Loucy (cell line): ENCODE data around the gene CCDC191.

Source experiments
- H2AFZ ChIP-seq: fragments of 200-600 bp; sonication (generic); 2 replicates; pipeline ENCODE4 v1.6.0; 2016; ENCODE audit warnings: antibody characterized with exemption, mild to moderate bottlenecking, low read length, moderate library complexity
- H3F3A ChIP-seq: fragments of 200-600 bp; 2 replicates; pipeline ENCODE4 v1.6.0; 2016; ENCODE audit warnings: antibody characterized with exemption, low read depth, mild to moderate bottlenecking
- H3K27me3 ChIP-seq: fragments of 200-600 bp; sonication (generic); 2 replicates; pipeline ENCODE4 v1.6.1; 2014; ENCODE audit warnings: low read length, mild to moderate bottlenecking; ENCODE audit not compliant: insufficient read depth, poor library complexity, severe bottlenecking
- H3K36me3 ChIP-seq: fragments of 200-600 bp; sonication (generic); 2 replicates; pipeline ENCODE4 v1.6.1; 2016; ENCODE audit warnings: low read length; ENCODE audit not compliant: insufficient read depth
- H3K4me1 ChIP-seq: fragments of 200-600 bp; sonication (generic); 2 replicates; pipeline ENCODE4 v1.5.1; 2014; ENCODE audit warnings: low read length, mild to moderate bottlenecking; ENCODE audit not compliant: insufficient read depth, poor library complexity, severe bottlenecking
- H3K4me2 ChIP-seq: fragments of 200-600 bp; sonication (generic); 2 replicates; pipeline ENCODE4 v1.6.0; 2014; ENCODE audit warnings: antibody characterized with exemption, low read length, low read depth, mild to moderate bottlenecking; ENCODE audit not compliant: poor library complexity, severe bottlenecking
- H3K4me3 ChIP-seq: fragments of 200-600 bp; sonication (generic); 2 replicates; pipeline ENCODE4 v1.5.1; 2014; ENCODE audit warnings: low read length, mild to moderate bottlenecking, mixed read lengths; ENCODE audit not compliant: poor library complexity, severe bottlenecking
- H3K79me2 ChIP-seq: fragments of 200-600 bp; sonication (generic); 2 replicates; pipeline ENCODE4 v1.6.1; 2014; ENCODE audit warnings: low read length; ENCODE audit not compliant: insufficient read depth
- H3K9ac ChIP-seq: fragments of 200-600 bp; sonication (generic); 2 replicates; pipeline ENCODE4 v1.6.0; 2014; ENCODE audit warnings: mild to moderate bottlenecking, low read depth, low read length, moderate library complexity; ENCODE audit not compliant: poor library complexity, severe bottlenecking
- H3K9me2 ChIP-seq: fragments of 200-600 bp; sonication (generic); replicated peaks from 2 replicates; pipeline ENCODE4 v1.6.1; 2016; ENCODE audit warnings: low read depth, low read length, mixed read lengths
- H3K9me3 ChIP-seq: fragments of 200-600 bp; sonication (generic); 2 replicates; pipeline ENCODE4 v1.6.1; 2014; ENCODE audit warnings: mild to moderate bottlenecking, antibody characterized with exemption, low read length, low read depth; ENCODE audit not compliant: insufficient read depth
- H4K20me1 ChIP-seq: fragments of 200-600 bp; sonication (generic); 2 replicates; pipeline ENCODE4 v1.6.0; 2014; ENCODE audit warnings: antibody characterized with exemption, low read length, mild to moderate bottlenecking; ENCODE audit not compliant: insufficient read depth, poor library complexity, severe bottlenecking
- CTCF ChIP-seq: fragments of 200-600 bp; sonication (generic); conservative IDR thresholded peaks from 2 replicates; pipeline ENCODE4 v1.5.1; 2014; ENCODE audit warnings: mild to moderate bottlenecking, antibody characterized with exemption, low read length
- EZH2phosphoT487 ChIP-seq: fragments of 200-600 bp; IDR thresholded peaks from 2 replicates; pipeline ENCODE4 v1.6.1; 2018; ENCODE audit warnings: antibody characterized with exemption, mild to moderate bottlenecking, moderate library complexity, borderline replicate concordance

Gene CCDC191

GRCh38 chr3:114093596-114093995 lies 37.3 kb upstream of the CCDC191 start:
- Histone ChIP-seq H3K27me3 (no peaks in the 10 kb centered on the region), H3K9me2 (no peaks in the 10 kb centered on the region), H3K4me1 (peaks cover 9% of the 10 kb centered on the region), H3K9ac (no peak overlapping the region), H3K9me3 (no peaks in the 10 kb centered on the region), H4K20me1 (no peaks in the 10 kb centered on the region), H3K36me3 (no peaks in the 10 kb centered on the region), H3K79me2 (no peaks in the 10 kb centered on the region), H3K4me2 (no peak overlapping the region), H3F3A (no peaks in the 10 kb centered on the region), H3K4me3 (no peak overlapping the region), H2AFZ (no peak overlapping the region)
- TF ChIP-seq CTCF (no peak), EZH2phosphoT487 (no peak)

GRCh38 chr3:114093016-114093380 lies 36.7 kb upstream of the CCDC191 start:
- Histone ChIP-seq H3K9me2 (no peaks in the 10 kb centered on the region), H3K4me1 (peaks cover 9% of the 10 kb centered on the region), H3F3A (no peaks in the 10 kb centered on the region), H3K9me3 (no peaks in the 10 kb centered on the region), H3K36me3 (peaks cover under 1% of the 10 kb centered on the region; the same call in 1 of the 2 replicates), H4K20me1 (no peaks in the 10 kb centered on the region), H3K27me3 (no peaks in the 10 kb centered on the region), H2AFZ (no peak overlapping the region), H3K9ac (no peak overlapping the region), H3K79me2 (no peaks in the 10 kb centered on the region), H3K4me2 (no peak overlapping the region), H3K4me3 (no peak overlapping the region)
- TF ChIP-seq CTCF (no peak), EZH2phosphoT487 (no peak)

- Histone ChIP-seq H3K36me3 (peaks cover 6% of the 10 kb centered on the region; the same call in 1 of the 2 replicates), H2AFZ (no peak overlapping the region), H3K9me3 (no peaks in the 10 kb centered on the region), H3K9ac (no peak overlapping the region), H3K79me2 (no peaks in the 10 kb centered on the region), H3K4me2 (no peak overlapping the region), H3F3A (no peaks in the 10 kb centered on the region), H3K4me1 (peaks cover 9% of the 10 kb centered on the region), H3K9me2 (no peaks in the 10 kb centered on the region), H3K27me3 (no peaks in the 10 kb centered on the region), H3K4me3 (no peak overlapping the region), H4K20me1 (no peaks in the 10 kb centered on the region)
- TF ChIP-seq EZH2phosphoT487: no peak
- TF ChIP-seq CTCF: no peak
Measured at GRCh38 chr3:114092151-114093015, 36.1 kb upstream of the CCDC191 start.
